ENCODE results near the gene TMC4.
"Not testable (repeated sequence)": the region's sequence is repeated elsewhere in the genome, so short reads cannot be mapped to it uniquely, and the experiment has no call there.

Gene TMC4

GRCh38 chr19:54172471-54173358 is at the start of gene TMC4:
Gene TMC4 (minus strand): TSS chr19:54173160. CDS start chr19:54173117, 43 bp downstream.
- no peak for DNase-seq (ENCODE audit: low read depth in 2 of 2)

GRCh38 chr19:54221947-54222346 is 49.0 kb upstream of the TMC4 start:
- DNase-seq (ENCODE audit: low read depth in 2 of 2), result not testable (repeated sequence)

GRCh38 chr19:54219702-54220101 is 46.7 kb upstream of the TMC4 start:
- DNase-seq (ENCODE audit: low read depth in 2 of 2), result not testable (repeated sequence)

GRCh38 chr19:54218960-54219661 is 46.2 kb upstream of the TMC4 start:
- no peak for DNase-seq (ENCODE audit: low read depth in 2 of 2)

- DNase-seq (ENCODE audit: low read depth in 2 of 2), result no peak
Measured at GRCh38 chr19:54218259-54218658, 45.3 kb upstream of the TMC4 start.

- not testable (repeated sequence) for DNase-seq (ENCODE audit: low read depth in 2 of 2)
Measured at GRCh38 chr19:54217517-54218247, 44.7 kb upstream of the TMC4 start.

GRCh38 chr19:54216869-54217268 is 43.9 kb upstream of the TMC4 start:
- DNase-seq (ENCODE audit: low read depth in 2 of 2), result no peak

GRCh38 chr19:54214734-54215133 is 41.8 kb upstream of the TMC4 start:
- DNase-seq (ENCODE audit: low read depth in 2 of 2), result not testable (repeated sequence)

- DNase-seq (ENCODE audit: low read depth in 2 of 2), result not testable (repeated sequence)
Measured at GRCh38 chr19:54214217-54214616, 41.3 kb upstream of the TMC4 start.

- DNase-seq (ENCODE audit: low read depth in 2 of 2), result no peak
Measured at GRCh38 chr19:54211235-54211634, 38.3 kb upstream of the TMC4 start.

GRCh38 chr19:54209811-54210494 is 37.0 kb upstream of the TMC4 start:
- DNase-seq (ENCODE audit: low read depth in 2 of 2), result no peak

- no peak for DNase-seq (ENCODE audit: low read depth in 2 of 2)
Measured at GRCh38 chr19:54209058-54209810, 36.3 kb upstream of the TMC4 start.

GRCh38 chr19:54208784-54209057 is 35.8 kb upstream of the TMC4 start:
- no peak for DNase-seq (ENCODE audit: low read depth in 2 of 2)

- no peak for DNase-seq (ENCODE audit: low read depth in 2 of 2)
Measured at GRCh38 chr19:54207983-54208783, 35.2 kb upstream of the TMC4 start.

- DNase-seq (ENCODE audit: low read depth in 2 of 2), result no peak
Measured at GRCh38 chr19:54207676-54207982, 34.7 kb upstream of the TMC4 start.

- DNase-seq (ENCODE audit: low read depth in 2 of 2), result not testable (repeated sequence)
Measured at GRCh38 chr19:54207193-54207592, 34.2 kb upstream of the TMC4 start.

GRCh38 chr19:54206831-54207177 is 33.8 kb upstream of the TMC4 start:
- no peak for DNase-seq (ENCODE audit: low read depth in 2 of 2)

- no peak for DNase-seq (ENCODE audit: low read depth in 2 of 2)
Measured at GRCh38 chr19:54206030-54206830, 33.3 kb upstream of the TMC4 start.

GRCh38 chr19:54204767-54205468 is 32.0 kb upstream of the TMC4 start:
- no peak for DNase-seq (ENCODE audit: low read depth in 2 of 2)

Measured in stimulated activated CD4-positive, alpha-beta T cell treated with anti-CD3 and anti-CD28 coated beads, Interleukin-1b, Interleukin-23, amount 100 ng/mL, for 4 hours (primary cell).